Neural cell (in vitro differentiated cells): ENCODE measurements around the gene UGCG. TPM values are rescaled to one million over a fixed set of nuclear protein-coding genes. Genes with fewer than 3 reads are reported as not detected.
"Not testable (repeated sequence)": the region's sequence is repeated elsewhere in the genome, so short reads cannot be mapped to it uniquely, and the experiment has no call there.

Source experiments
- H2AFZ ChIP-seq: fragments of 200-600, 300-800 bp; sonication (generic), shearing (Covaris generic); 2 replicates; pipeline ENCODE4 v1.6.0; 2014; ENCODE audit warnings: low read depth, mild to moderate bottlenecking, antibody characterized with exemption, low read length, moderate library complexity
- H3F3A ChIP-seq: fragments of 200-600 bp; shearing (Covaris generic); 2 replicates; pipeline ENCODE4 v1.6.1; 2016; ENCODE audit warnings: mild to moderate bottlenecking, moderate library complexity, mixed read lengths, antibody characterized with exemption, low read length; ENCODE audit not compliant: insufficient read depth, poor library complexity, severe bottlenecking
- H3K27ac ChIP-seq: fragments of 200-600, 300-800 bp; sonication (generic), shearing (Covaris generic); 2 replicates; pipeline ENCODE4 v1.5.1; 2014; ENCODE audit warnings: mild to moderate bottlenecking, low read length, moderate library complexity
- H3K27me3 ChIP-seq: fragments of 300-800, 200-600 bp; sonication (generic), shearing (Covaris generic); 2 replicates; pipeline ENCODE4 v1.6.0; 2014; ENCODE audit warnings: mild to moderate bottlenecking, low read depth, low read length, moderate library complexity; ENCODE audit not compliant: insufficient read depth
- H3K36me3 ChIP-seq: fragments of 300-800, 200-600 bp; sonication (generic), shearing (Covaris generic); 2 replicates; pipeline ENCODE4 v1.5.1; 2014; ENCODE audit warnings: mild to moderate bottlenecking, antibody characterized with exemption, low read length, moderate library complexity; ENCODE audit not compliant: insufficient read depth
- H3K4me2 ChIP-seq: fragments of 300-800, 200-600 bp; sonication (generic), shearing (Covaris generic); 2 replicates; pipeline ENCODE4 v1.6.0; 2014; ENCODE audit warnings: mild to moderate bottlenecking, low read length
- H3K4me3 ChIP-seq: fragments of 300-800, 200-600 bp; sonication (generic), shearing (Covaris generic); 2 replicates; pipeline ENCODE4 v1.5.1; 2014; ENCODE audit warnings: mild to moderate bottlenecking, low read length, moderate library complexity
- H3K79me2 ChIP-seq: fragments of 200-600 bp; shearing (Covaris generic); replicated peaks from 2 replicates; pipeline ENCODE4 v1.6.0; 2014; ENCODE audit warnings: mild to moderate bottlenecking, low read length, moderate library complexity; ENCODE audit not compliant: insufficient read depth
- H3K9ac ChIP-seq: fragments of 300-800, 200-600 bp; sonication (generic), shearing (Covaris generic); 2 replicates; pipeline ENCODE4 v1.6.1; 2016; ENCODE audit warnings: mild to moderate bottlenecking, low read length, mixed read lengths
- H3K9me2 ChIP-seq: fragments of 200-600 bp; shearing (Covaris generic); 2 replicates; pipeline ENCODE4 v1.6.1; 2016; ENCODE audit warnings: mild to moderate bottlenecking, low read length, mixed read lengths; ENCODE audit not compliant: insufficient read depth
- H3K9me3 ChIP-seq: fragments of 200-600, 300-800 bp; sonication (generic), shearing (Covaris generic); 2 replicates; pipeline ENCODE4 v1.6.1; 2016; ENCODE audit warnings: mild to moderate bottlenecking, mixed run types, low read length, moderate library complexity, mixed read lengths
- H4K20me1 ChIP-seq: fragments of 200-600 bp; shearing (Covaris generic); 2 replicates; pipeline ENCODE4 v1.6.1; 2016; ENCODE audit warnings: mild to moderate bottlenecking, mixed run types; ENCODE audit not compliant: insufficient read depth
- EZH2 ChIP-seq: fragments of 200-600, 300-800 bp; shearing (Covaris generic), sonication (generic); IDR thresholded peaks from 2 replicates; pipeline ENCODE4 v1.6.1; 2014; ENCODE audit warnings: antibody characterized with exemption, low read length, borderline replicate concordance, mild to moderate bottlenecking; ENCODE audit not compliant: insufficient read depth, poor library complexity, severe bottlenecking
- MXI1 ChIP-seq: fragments of 450-650 bp; conservative IDR thresholded peaks from 2 replicates; pipeline ENCODE4 v1.6.1; 2014; ENCODE audit warnings: antibody characterized with exemption, mild to moderate bottlenecking; ENCODE audit not compliant: poor library complexity, severe bottlenecking
- POLR2AphosphoS5 ChIP-seq: IDR thresholded peaks from 2 replicates; pipeline ENCODE4 v1.6.1; 2012
- RAD21 ChIP-seq: fragments of 450-650 bp; conservative IDR thresholded peaks from 2 replicates; pipeline ENCODE4 v1.6.1; 2014; ENCODE audit warnings: antibody characterized with exemption, mild to moderate bottlenecking, moderate library complexity
- SMC3 ChIP-seq: fragments of 450-650 bp; conservative IDR thresholded peaks from 2 replicates; pipeline ENCODE4 v1.6.1; 2014; ENCODE audit warnings: antibody characterized with exemption, mild to moderate bottlenecking, moderate library complexity; ENCODE audit not compliant: poor library complexity
- TAF1 ChIP-seq: IDR thresholded peaks from 2 replicates; pipeline ENCODE4 v1.6.1; 2012; ENCODE audit warnings: low read depth
- polyA plus RNA-seq: library from polyadenylated mRNA; depleted of rRNA; stranded (reverse); fragments of >200 nt; gene quantifications from 2 replicates; pipeline ENCODE4 v1.2.3, GENCODE V29; 2014

Gene UGCG
- polyA plus RNA-seq, 1 donor from 2014 or later = 93.6 TPM

DNA sequence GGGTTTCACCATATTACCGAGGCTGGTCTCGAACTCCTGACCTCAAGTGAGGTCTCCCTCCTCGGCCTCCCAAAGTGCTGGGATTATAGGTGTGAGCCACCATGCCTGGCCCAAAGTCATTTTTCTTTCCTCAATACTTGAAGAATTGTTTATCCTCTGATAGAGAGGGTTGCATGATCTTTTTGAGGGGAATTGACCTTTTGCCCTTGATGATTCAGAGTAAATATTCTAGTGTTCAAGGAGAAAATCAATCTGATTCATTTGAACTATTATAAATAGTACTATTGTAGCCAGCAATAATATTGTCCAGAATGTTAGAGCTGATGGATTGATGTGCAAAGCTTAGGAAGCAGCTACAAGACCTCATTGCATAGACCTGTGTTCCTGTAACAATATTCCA lies 47.1 kb downstream of the UGCG start:
- Histone ChIP-seq H3K79me2 (no peaks in the 10 kb centered on the region), H2AFZ (no peak overlapping the region), H3K4me3 (no peak overlapping the region), H3K9me2 (no peaks in the 10 kb centered on the region), H4K20me1 (no peaks in the 10 kb centered on the region), H3K9me3 (no peaks in the 10 kb centered on the region), H3K9ac (no peak overlapping the region), H3K36me3 (no peaks in the 10 kb centered on the region), H3K27me3 (no peaks in the 10 kb centered on the region), H3K4me2 (no peak overlapping the region), H3F3A (no peaks in the 10 kb centered on the region), H3K27ac (no peak overlapping the region)
- TF ChIP-seq SMC3 (no peak), TAF1 (no peak)

DNA sequence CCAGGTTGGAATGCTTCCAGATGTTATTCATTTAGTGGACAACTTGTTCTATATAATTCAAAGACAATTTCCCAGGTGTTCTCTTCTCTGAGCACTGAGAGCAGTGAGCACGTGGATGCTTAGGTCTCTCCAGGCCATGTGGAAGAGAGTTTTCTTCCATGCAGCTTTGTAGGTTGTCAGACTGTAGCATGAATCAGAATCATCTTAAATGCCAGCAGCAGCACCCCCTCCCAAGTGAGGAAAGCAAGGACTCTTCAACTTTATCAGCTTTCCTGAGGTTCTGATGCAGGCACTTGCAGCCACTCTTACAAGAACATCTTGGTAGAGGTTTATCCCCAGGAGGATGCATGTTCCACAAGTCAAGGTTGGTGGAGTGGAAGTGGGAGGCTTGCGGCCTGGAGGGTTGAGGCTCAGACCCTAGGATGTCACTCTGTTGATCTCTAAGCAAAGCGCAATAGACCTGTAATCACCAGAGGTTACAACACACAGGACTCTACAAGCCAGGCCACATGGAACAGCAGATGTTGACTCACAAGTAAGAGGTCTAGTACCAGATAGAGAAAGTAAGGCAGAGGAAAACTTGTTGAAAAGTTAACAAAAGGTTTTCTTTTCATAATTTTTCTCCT lies 47.7 kb downstream of the UGCG start:
- H3F3A ChIP-seq = no peaks in the 10 kb centered on the region
- H3K9ac ChIP-seq = no peak overlapping the region
- no peaks in the 10 kb centered on the region for H3K9me2 ChIP-seq
- no peak overlapping the region for H3K4me2 ChIP-seq
- H3K27ac ChIP-seq = no peak overlapping the region
- H3K27me3 ChIP-seq = no peaks in the 10 kb centered on the region
- no peak overlapping the region for H3K4me3 ChIP-seq
- TF ChIP-seq MXI1 (no peak), RAD21 (no peak), EZH2 (no peak), SMC3 (no peak), POLR2AphosphoS5 (no peak)
- H3K79me2 ChIP-seq = no peaks in the 10 kb centered on the region
- H2AFZ ChIP-seq = no peak overlapping the region
- no peaks in the 10 kb centered on the region for H3K36me3 ChIP-seq
- no peaks in the 10 kb centered on the region for H3K9me3 ChIP-seq
- no peaks in the 10 kb centered on the region for H4K20me1 ChIP-seq

GRCh38 chr9:111945216-111945615 lies 48.6 kb downstream of the UGCG start:
- TF ChIP-seq POLR2AphosphoS5 = no peak
- TF ChIP-seq RAD21 = no peak
- no peak for TF ChIP-seq SMC3
- no peak for TF ChIP-seq EZH2
- TF ChIP-seq MXI1 = no peak
- H4K20me1 ChIP-seq = no peaks in the 10 kb centered on the region
- no peaks in the 10 kb centered on the region for H3K36me3 ChIP-seq
- no peak overlapping the region for H3K4me2 ChIP-seq
- H2AFZ ChIP-seq = no peak overlapping the region
- H3K9ac ChIP-seq = no peak overlapping the region
- H3K9me3 ChIP-seq = no peaks in the 10 kb centered on the region
- H3F3A ChIP-seq = no peaks in the 10 kb centered on the region
- H3K79me2 ChIP-seq = no peaks in the 10 kb centered on the region
- no peaks in the 10 kb centered on the region for H3K27me3 ChIP-seq
- no peak overlapping the region for H3K27ac ChIP-seq
- H3K4me3 ChIP-seq = no peak overlapping the region
- no peaks in the 10 kb centered on the region for H3K9me2 ChIP-seq

DNA sequence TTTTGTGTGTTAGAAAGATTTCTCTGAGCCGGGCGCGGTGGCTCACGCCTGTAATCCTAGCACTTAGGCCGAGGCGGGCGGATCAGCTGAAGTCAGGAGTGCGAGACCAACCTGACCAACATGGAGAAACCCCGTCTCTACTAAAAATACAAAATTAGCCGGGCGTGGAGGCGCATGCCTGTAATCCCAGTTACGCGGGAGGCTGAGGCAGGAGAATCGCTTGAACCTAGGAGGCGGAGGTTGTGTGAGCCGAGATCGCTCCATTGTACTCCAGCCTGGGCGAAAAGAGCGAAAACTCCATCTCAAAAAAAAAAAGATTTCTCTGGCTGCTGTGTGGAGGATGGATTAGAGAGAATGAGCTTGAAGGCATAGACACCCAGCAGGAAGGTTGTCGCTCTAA lies 51.5 kb downstream of the UGCG start:
- H3K27ac ChIP-seq, H3K4me3 ChIP-seq, H3K9me2 ChIP-seq, H3K4me2 ChIP-seq, H3K9me3 ChIP-seq, H3K36me3 ChIP-seq, H4K20me1 ChIP-seq, H3K9ac ChIP-seq, H2AFZ ChIP-seq, H3K79me2 ChIP-seq, H3K27me3 ChIP-seq, H3F3A ChIP-seq: not testable (repeated sequence)
